ENCODE measurements around the gene PHF21B.

The PHF21B gene

GRCh38 chr22:44918166-44918924 lies 91.5 kb downstream of the PHF21B start:
- Histone ChIP-seq H3K36me3 (ENCODE audit: control insufficient read depth, insufficient read depth, low read length) (no peaks in the 10 kb centered on the region), H3K4me3 (ENCODE audit: low read length) (no peak overlapping the region), H3K9ac (ENCODE audit: low read length) (no peak overlapping the region), H3K9me3 (ENCODE audit: control insufficient read depth, low read length) (no peaks in the 10 kb centered on the region), H3K4me1 (ENCODE audit: control insufficient read depth, insufficient read depth, low read length) (no peaks in the 10 kb centered on the region), H3K27me3 (ENCODE audit: control insufficient read depth, insufficient read depth, low read length) (no peaks in the 10 kb centered on the region)

GRCh38 chr22:44917372-44918165 lies 92.2 kb downstream of the PHF21B start:
- Histone ChIP-seq H3K27me3 (ENCODE audit: control insufficient read depth, insufficient read depth, low read length) (no peaks in the 10 kb centered on the region), H3K9me3 (ENCODE audit: control insufficient read depth, low read length) (no peaks in the 10 kb centered on the region), H3K4me3 (ENCODE audit: low read length) (no peak overlapping the region), H3K36me3 (ENCODE audit: control insufficient read depth, insufficient read depth, low read length) (no peaks in the 10 kb centered on the region), H3K4me1 (ENCODE audit: control insufficient read depth, insufficient read depth, low read length) (no peaks in the 10 kb centered on the region), H3K9ac (ENCODE audit: low read length) (no peak overlapping the region)

GRCh38 chr22:44916281-44917231 lies 93.2 kb downstream of the PHF21B start:
- H3K4me1 ChIP-seq (ENCODE audit: control insufficient read depth, insufficient read depth, low read length) = no peaks in the 10 kb centered on the region

GRCh38 chr22:44915441-44915840 lies 94.4 kb downstream of the PHF21B start:
- no peak overlapping the region for H3K9ac ChIP-seq (ENCODE audit: low read length)
- H3K27me3 ChIP-seq (ENCODE audit: control insufficient read depth, insufficient read depth, low read length) = no peaks in the 10 kb centered on the region
- no peak overlapping the region for H3K4me3 ChIP-seq (ENCODE audit: low read length)
- no peaks in the 10 kb centered on the region for H3K4me1 ChIP-seq (ENCODE audit: control insufficient read depth, insufficient read depth, low read length)
- H3K36me3 ChIP-seq (ENCODE audit: control insufficient read depth, insufficient read depth, low read length) = no peaks in the 10 kb centered on the region
- no peaks in the 10 kb centered on the region for H3K9me3 ChIP-seq (ENCODE audit: control insufficient read depth, low read length)

More at GRCh38 chr22:44916281-44917231, 93.2 kb downstream of the PHF21B start:
- no peaks in the 10 kb centered on the region for H3K36me3 ChIP-seq (ENCODE audit: control insufficient read depth, insufficient read depth, low read length)
- no peaks in the 10 kb centered on the region for H3K27me3 ChIP-seq (ENCODE audit: control insufficient read depth, insufficient read depth, low read length)
- no peak overlapping the region for H3K9ac ChIP-seq (ENCODE audit: low read length)
- no peak overlapping the region for H3K4me3 ChIP-seq (ENCODE audit: low read length)
- H3K9me3 ChIP-seq (ENCODE audit: control insufficient read depth, low read length) = no peaks in the 10 kb centered on the region

GRCh38 chr22:44914026-44914721 lies 95.6 kb downstream of the PHF21B start:
- Histone ChIP-seq H3K4me1 (ENCODE audit: control insufficient read depth, insufficient read depth, low read length) (no peaks in the 10 kb centered on the region), H3K4me3 (ENCODE audit: low read length) (no peak overlapping the region), H3K9me3 (ENCODE audit: control insufficient read depth, low read length) (no peaks in the 10 kb centered on the region), H3K27me3 (ENCODE audit: control insufficient read depth, insufficient read depth, low read length) (no peaks in the 10 kb centered on the region), H3K36me3 (ENCODE audit: control insufficient read depth, insufficient read depth, low read length) (no peaks in the 10 kb centered on the region), H3K9ac (ENCODE audit: low read length) (no peak overlapping the region)

- H3K4me3 ChIP-seq (ENCODE audit: low read length) = no peak overlapping the region
- H3K36me3 ChIP-seq (ENCODE audit: control insufficient read depth, insufficient read depth, low read length) = no peaks in the 10 kb centered on the region
- H3K27me3 ChIP-seq (ENCODE audit: control insufficient read depth, insufficient read depth, low read length) = no peaks in the 10 kb centered on the region
- no peak overlapping the region for H3K9ac ChIP-seq (ENCODE audit: low read length)
- no peaks in the 10 kb centered on the region for H3K4me1 ChIP-seq (ENCODE audit: control insufficient read depth, insufficient read depth, low read length)
- no peaks in the 10 kb centered on the region for H3K9me3 ChIP-seq (ENCODE audit: control insufficient read depth, low read length)
Measured at GRCh38 chr22:44913198-44913983, 96.4 kb downstream of the PHF21B start.

- Histone ChIP-seq H3K9ac (ENCODE audit: low read length) (no peak overlapping the region), H3K4me3 (ENCODE audit: low read length) (no peak overlapping the region), H3K27me3 (ENCODE audit: control insufficient read depth, insufficient read depth, low read length) (no peaks in the 10 kb centered on the region), H3K9me3 (ENCODE audit: control insufficient read depth, low read length) (no peaks in the 10 kb centered on the region), H3K36me3 (ENCODE audit: control insufficient read depth, insufficient read depth, low read length) (no peaks in the 10 kb centered on the region), H3K4me1 (ENCODE audit: control insufficient read depth, insufficient read depth, low read length) (no peaks in the 10 kb centered on the region)
Measured at GRCh38 chr22:44909241-44909640, 100.6 kb downstream of the PHF21B start.

- no peaks in the 10 kb centered on the region for H3K36me3 ChIP-seq (ENCODE audit: control insufficient read depth, insufficient read depth, low read length)
Measured at GRCh38 chr22:44907765-44908737, 101.8 kb downstream of the PHF21B start.

GRCh38 chr22:44906999-44907644 lies 102.7 kb downstream of the PHF21B start:
- Histone ChIP-seq H3K4me1 (ENCODE audit: control insufficient read depth, insufficient read depth, low read length) (no peaks in the 10 kb centered on the region), H3K27me3 (ENCODE audit: control insufficient read depth, insufficient read depth, low read length) (no peaks in the 10 kb centered on the region), H3K4me3 (ENCODE audit: low read length) (no peak overlapping the region), H3K9me3 (ENCODE audit: control insufficient read depth, low read length) (peaks cover under 1% of the 10 kb centered on the region), H3K36me3 (ENCODE audit: control insufficient read depth, insufficient read depth, low read length) (no peaks in the 10 kb centered on the region), H3K9ac (ENCODE audit: low read length) (no peak overlapping the region)

More at GRCh38 chr22:44907765-44908737, 101.8 kb downstream of the PHF21B start:
- Histone ChIP-seq H3K27me3 (ENCODE audit: control insufficient read depth, insufficient read depth, low read length) (no peaks in the 10 kb centered on the region), H3K4me3 (ENCODE audit: low read length) (no peak overlapping the region), H3K4me1 (ENCODE audit: control insufficient read depth, insufficient read depth, low read length) (no peaks in the 10 kb centered on the region), H3K9me3 (ENCODE audit: control insufficient read depth, low read length) (no peaks in the 10 kb centered on the region), H3K9ac (ENCODE audit: low read length) (no peak overlapping the region)
